Left hindlimb (tissue), 1 donor: ENCODE measurements around the gene LTBP2.
A peak's percentile ranks its signal among the peaks of the same experiment; 100 is the strongest.

Experiments used
- DNase-seq: peaks from one replicate; pipeline ENCODE4 v3.0.0-alpha.2; 2018

LTBP2 gene

GRCh38 chr14:74504874-74505720, 106.9 kb downstream of the LTBP2 start:
- no peak for DNase-seq

DNA sequence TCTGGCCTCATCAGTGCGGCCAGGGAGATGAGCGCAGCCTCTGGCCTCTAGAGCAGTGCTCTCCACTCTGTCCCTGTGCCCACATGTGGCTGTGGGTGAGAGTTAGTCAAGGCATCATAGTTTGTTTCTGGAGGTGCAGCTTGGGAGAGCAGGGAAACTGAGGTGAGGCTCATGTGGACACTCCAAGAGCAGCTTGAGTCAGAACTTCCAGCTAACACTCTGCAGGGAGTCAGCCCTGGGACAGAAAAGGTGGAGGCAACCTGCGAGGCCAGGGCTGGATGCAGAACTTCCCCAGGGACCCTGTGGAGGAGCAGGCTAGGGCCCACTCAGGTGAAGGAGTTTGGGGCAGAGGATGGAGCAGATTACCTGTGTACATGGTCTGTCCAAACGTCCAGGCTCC, 107.6 kb downstream of the LTBP2 start:
- no peak for DNase-seq

- DNase-seq, result no peak
Measured at GRCh38 chr14:74503938-74504335, 108.1 kb downstream of the LTBP2 start.

- no peak for DNase-seq
Measured at GRCh38 chr14:74503291-74503937, 108.6 kb downstream of the LTBP2 start.

DNA sequence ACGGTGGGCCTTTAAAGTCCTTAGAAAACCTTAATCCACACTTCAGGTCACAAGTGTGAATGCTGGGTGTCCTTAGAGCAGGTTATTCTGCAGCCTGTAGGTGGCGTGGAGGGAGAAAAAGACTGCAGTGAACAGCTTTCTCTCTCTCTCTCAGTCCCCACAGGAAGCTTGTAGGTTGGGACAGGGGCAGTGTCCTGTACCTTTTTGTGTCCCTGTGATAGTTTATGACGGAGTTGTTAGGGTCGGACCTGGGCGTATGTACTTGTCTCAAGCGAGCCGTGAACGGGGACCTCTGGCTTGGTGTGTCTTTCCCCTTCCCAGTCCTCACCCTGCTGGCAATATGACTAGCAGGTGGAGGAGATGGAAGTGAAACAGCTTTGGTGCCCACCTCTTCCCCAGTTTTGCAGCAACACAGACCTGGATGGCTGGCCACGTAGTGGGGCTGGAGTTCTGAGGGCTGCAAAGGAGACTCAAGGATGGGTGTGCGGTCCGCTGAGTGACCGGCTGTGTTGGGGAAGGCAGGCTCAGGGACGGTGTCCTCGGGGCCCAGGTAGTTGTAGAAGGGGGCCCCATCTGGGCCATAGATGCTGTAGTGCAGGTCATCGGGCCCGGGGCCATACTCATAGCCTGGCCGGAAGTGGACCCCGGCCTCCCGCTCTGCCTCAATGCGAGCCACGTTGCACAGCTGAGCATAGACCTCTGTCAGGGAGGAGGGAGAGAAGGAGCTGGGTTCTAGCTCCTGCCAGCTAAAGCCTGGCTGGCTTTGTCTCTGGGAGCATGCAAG, 109.6 kb downstream of the LTBP2 start:
- DNase-seq, result no peak

GRCh38 chr14:74501691-74502090, 110.3 kb downstream of the LTBP2 start:
- DNase-seq, result no peak

- DNase-seq, result peak; percentile 83
Measured at GRCh38 chr14:74501135-74501614, 110.9 kb downstream of the LTBP2 start.

DNA sequence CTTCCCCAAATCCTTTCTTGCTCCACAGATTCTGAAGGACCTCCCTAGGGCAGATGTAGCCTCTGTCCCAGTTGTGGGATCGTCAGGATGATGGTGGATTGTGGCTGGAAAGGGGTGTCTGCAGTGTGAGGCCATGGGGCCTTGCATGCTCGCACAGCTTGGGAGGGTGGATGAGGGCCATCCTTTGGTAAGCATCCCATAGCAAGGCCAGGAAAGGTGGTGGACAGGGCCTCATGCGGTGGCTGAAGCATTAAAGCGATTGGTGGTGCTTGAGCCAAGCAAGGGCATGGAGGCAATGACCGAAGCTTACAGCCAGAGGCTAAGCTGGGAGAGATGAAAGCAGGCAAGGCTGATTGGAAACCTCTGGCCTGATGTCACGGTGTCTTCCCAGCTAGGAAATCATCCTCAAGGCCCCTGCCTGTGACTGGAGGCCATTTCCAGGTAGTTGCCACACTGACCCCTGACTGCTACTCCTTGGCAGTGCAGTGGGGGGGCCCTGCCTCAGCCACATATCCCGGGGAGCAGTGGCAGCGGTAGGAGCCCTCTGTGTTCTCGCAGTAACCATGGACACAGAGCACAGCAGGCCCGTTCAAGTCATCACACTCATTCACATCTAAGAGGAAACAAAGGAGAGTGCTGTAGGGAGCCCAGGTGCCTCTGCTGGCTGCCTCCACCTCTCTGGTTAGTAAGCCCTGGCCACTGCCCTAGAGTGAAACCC, 111.5 kb downstream of the LTBP2 start:
- no peak for DNase-seq

- no peak for DNase-seq
Measured at GRCh38 chr14:74495356-74495755, 116.7 kb downstream of the LTBP2 start.

DNA sequence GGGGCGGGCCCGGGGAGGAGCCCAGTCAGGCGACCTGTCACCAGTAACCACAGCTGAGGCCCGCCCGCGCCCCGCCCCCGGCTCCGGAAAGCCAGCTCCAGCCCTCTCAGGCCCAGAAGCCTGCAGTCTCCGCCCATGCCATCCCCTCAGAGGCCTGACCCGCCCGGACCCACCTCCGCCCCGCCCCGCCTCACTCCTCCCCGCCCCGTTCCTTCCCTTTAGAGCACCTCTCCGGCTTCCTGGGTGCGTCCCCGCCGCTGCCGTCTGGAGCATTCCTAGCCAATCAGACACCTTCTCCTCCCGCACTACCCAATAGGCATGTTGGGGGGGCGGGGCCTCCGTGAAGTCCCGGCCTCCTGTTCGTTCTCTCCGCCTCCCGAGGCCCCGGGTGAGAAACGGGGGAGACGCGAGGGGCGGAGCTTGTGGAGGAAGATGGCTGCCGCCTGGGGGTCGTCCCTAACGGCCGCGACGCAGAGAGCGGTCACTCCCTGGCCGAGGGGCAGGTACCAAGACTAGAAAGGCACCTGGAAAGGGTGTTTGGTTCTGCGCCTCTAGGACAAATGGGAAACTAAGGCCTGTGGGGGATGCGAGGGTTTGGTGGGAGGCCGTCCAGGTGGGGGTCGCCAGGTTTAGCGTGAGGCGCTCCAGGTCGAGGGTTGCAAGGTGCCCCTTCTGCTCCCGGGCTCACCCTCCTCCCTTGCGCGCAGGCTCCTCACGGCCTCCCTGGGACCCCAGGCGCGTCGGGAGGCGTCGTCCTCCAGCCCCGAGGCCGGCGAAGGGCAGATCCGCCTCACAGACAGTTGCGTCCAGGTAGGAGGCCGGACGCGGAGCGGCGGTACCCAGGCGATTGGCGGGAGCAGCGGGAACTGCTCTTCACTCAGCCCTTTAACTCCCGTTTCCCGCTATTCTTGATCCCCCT, 118.4 kb downstream of the LTBP2 start, which contains the start of gene ISCA2:
TSS of gene ISCA2 (plus strand) at position 423 of the 919 bp plus-strand sequence. CDS start at position 433, 10 bp downstream.
- peak; percentile 100 for DNase-seq

- peak; percentile 63 for DNase-seq
Measured at GRCh38 chr14:74492776-74493342, 119.2 kb downstream of the LTBP2 start, which contains the start of gene NPC2. Gene NPC2, minus strand, starts transcription at chr14:74493305. Its CDS starts 31 bp downstream, at chr14:74493274.

DNA sequence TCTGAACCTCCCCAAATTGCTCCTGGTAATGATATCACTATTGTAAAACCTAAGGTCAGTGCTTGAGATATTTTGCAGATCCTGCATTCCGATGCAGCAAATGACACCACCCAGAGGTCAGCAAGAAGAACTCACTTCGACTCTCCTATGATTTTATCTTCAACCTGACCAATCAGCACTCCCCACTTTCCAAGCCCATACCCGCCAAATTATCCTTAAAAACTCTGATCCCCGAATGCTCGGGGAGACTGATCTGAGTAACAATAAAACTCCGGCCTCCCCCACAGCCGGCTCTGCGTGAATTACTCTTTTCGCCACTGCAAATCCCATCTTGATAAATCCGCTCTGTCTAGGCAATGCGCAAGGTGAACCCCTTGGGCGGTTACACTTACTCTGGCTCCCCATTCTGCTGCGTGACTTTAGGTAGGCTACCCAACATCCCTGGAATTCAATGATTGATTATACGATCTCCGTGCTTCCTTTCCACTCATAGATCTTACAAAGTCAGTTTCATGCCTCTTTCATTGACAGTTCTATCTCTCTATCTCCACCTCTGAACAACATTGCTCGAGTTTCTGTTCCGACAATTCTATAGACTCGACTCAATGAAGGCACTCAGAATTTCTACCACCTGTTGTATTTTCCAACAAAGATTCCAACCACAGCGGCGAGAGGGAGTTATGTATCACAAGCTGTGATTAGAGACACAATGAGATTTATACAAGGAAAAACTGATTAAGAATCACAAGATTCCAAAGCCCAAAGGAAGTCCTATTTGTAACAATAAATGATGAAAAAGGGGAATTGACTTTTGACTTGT, 119.9 kb downstream of the LTBP2 start:
- no peak for DNase-seq

DNA sequence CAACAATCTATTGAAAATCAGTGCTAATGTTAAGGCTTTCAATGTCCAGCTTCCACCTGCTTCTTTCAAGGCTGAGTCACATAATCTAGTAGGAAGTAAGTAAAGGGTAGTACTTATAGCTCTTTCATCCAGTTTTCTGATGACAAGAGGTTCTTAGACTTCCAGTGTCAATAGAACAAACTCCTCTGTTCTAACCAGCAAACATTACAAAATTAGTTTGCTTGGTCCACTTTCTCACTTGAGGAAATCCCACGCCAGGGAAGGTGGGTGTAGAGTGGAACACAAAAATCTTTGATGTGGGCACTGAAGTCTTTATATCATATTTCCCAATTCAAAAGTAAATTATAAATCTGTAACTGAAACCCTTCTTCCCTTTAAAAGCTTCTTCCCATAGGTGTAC, 121.6 kb downstream of the LTBP2 start:
- DNase-seq, result no peak

DNA sequence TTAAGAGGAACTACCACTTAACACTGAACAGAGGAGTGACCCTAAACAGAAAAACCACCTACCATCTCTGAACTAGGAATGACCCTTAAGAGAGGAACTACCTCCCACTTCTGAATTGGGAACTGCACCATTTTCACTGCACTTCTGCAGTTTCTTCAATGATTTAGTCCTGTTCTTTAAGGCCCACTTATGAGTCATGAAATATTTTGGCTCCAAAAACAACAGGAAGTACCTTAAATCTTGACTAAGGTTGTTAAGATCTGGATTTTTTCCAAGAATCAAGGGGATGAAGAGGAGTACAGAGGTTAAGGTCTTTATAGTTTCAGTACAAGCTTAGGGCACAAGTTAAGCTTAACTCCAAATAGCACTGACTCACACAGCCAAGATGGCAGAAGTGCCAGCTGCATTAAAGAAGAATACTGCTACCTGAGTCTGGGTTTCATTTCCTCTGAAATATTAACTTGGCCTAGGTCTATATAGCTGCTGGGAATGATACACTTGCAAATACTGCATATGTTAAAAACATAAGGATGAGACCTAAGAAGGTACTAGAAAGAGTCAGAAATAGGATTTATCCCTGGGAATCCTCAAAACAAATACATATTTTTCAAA, 123.1 kb downstream of the LTBP2 start:
- DNase-seq, result no peak

- DNase-seq, result no peak
Measured at GRCh38 chr14:74486164-74486563, 125.9 kb downstream of the LTBP2 start.

DNA sequence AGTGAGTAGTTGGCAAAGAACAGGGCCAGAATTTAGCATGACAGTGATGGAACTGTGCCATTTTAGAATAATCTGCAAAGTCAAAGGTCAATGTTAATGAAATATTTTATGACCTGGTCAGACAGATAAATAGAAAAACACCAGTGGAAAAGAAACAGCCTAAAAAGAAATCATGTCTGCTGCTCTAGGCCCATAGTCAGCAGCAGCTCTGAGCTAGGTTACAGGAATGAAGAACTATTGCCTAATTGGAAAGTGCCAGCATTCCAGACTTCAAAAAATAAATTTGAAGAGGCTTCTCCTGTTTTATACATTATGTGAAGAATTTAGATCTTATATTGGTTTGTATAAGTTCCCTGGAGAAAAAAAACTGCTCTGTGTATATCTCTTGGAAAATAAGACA, 128.7 kb downstream of the LTBP2 start:
- DNase-seq, result no peak

- no peak for DNase-seq
Measured at GRCh38 chr14:74482571-74482970, 129.5 kb downstream of the LTBP2 start.

DNA sequence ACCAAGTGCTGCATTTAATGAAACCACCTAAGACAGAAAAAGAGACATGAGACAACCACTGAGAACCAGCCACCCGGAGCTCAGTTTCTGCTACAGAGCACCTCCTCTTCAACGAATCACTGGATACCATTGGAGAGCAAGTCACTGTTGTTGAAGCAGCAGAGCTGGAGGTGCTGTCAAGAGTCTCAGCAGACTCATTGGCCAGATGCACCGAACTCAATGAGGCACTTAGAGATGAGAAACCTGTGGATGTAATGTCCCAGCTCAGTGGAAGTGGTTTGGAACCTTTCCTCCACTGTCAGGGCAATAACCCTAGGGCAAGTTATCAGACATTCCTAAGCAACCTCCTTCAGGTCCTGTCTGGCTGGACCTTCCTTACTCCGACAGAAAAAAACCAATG, 132.0 kb downstream of the LTBP2 start:
- DNase-seq, result no peak

GRCh38 chr14:74478996-74479635, 132.9 kb downstream of the LTBP2 start:
- no peak for DNase-seq
